A549 (cell line): Measurements from ENCODE around the gene CIAO2B. TPM values are rescaled to one million over a fixed set of nuclear protein-coding genes. Genes with fewer than 3 reads are reported as not detected.

Experiments used
- ATAC-seq, 2 experiments: fragments of 200-7000 bp in 1 of 2; fragments of >200 bp in 1 of 2; cut with Nextera tagmentation in 1 of 2; cut with Tn5 transposase in 1 of 2; 3 replicates each; pipeline versions ENCODE4 v1.8.0 to v1.9.1; 2018 to 2020; ENCODE audit warnings: mild to moderate bottlenecking in 1 of 2, moderate library complexity in 1 of 2
- CTCF ChIA-PET: fragments of 300-600 bp; sonication (Branson Sonifier 250); formaldehyde crosslinking; extraction: SDS; loops from one replicate; lab custom pipeline; 2021; ENCODE audit warnings: antibody characterized with exemption, inconsistent platforms; lab: Yijun Ruan, JAX
- POLR2A ChIA-PET: fragments of 350-600 bp; formaldehyde crosslinking; extraction: SDS; loops from one replicate; lab custom pipeline; 2021; ENCODE audit warnings: antibody characterized with exemption, inconsistent platforms; lab: Yijun Ruan, JAX
- DNase-seq, 2 experiments: peaks; one replicate each; pipeline versions ENCODE4 v3.0.0 to v3.0.0-alpha.2; 2011 to 2016; ENCODE audit warnings: low read depth in 1 of 2, low spot score in 1 of 2
- FAIRE-seq: peaks from 2 replicates; lab custom pipeline; 2011; peaks lifted over from hg19 to GRCh38; lab: Jason Lieb, UNC
- H3K27ac ChIP-seq, 2 experiments: fragments of >200 bp; sonication (Bioruptor Twin); formaldehyde crosslinking; 3 replicates each; pipeline ENCODE4 v1.5.1; 2016 to 2017
- H3K4me1 ChIP-seq: fragments of >200 bp; sonication (Bioruptor Twin); formaldehyde crosslinking; 3 replicates; pipeline ENCODE4 v1.6.1; 2016
- H3K4me2 ChIP-seq: fragments of >200 bp; sonication (Bioruptor Twin); formaldehyde crosslinking; 3 replicates; pipeline ENCODE4 v1.6.1; 2016
- H3K4me3 ChIP-seq: fragments of >200 bp; sonication (Bioruptor Twin); formaldehyde crosslinking; 3 replicates; pipeline ENCODE4 v1.5.1; 2016
- H3K9me3 ChIP-seq: fragments of >200 bp; sonication (Bioruptor Twin); formaldehyde crosslinking; 3 replicates; pipeline ENCODE4 v1.6.1; 2016
- CEBPB ChIP-seq, 2 experiments: fragments of >200 bp in 1 of 2; sonication (Bioruptor Twin) in 1 of 2; formaldehyde crosslinking in 1 of 2; IDR thresholded peaks; 2 replicates each; pipeline ENCODE4 v1.6.1; 2012 to 2016
- EHF ChIP-seq: fragments of 250-450 bp; sonication (Bioruptor Pico); IDR thresholded peaks from 2 replicates; pipeline ENCODE4 v1.5.0; 2020; ENCODE audit warnings: mild to moderate bottlenecking
- FOSL2 ChIP-seq, 2 experiments: fragments of 450-650 bp in 1 of 2; fragments of >200 bp in 1 of 2; sonication (Bioruptor Twin) in 1 of 2; formaldehyde crosslinking; IDR thresholded peaks; 2 replicates each; pipeline versions ENCODE4 v1.5.0 to v1.6.1; 2016 to 2020; ENCODE audit warnings: mild to moderate bottlenecking in 1 of 2, moderate library complexity in 1 of 2
- MYC ChIP-seq: IDR thresholded peaks from 2 replicates; pipeline ENCODE4 v1.6.1; 2012; ENCODE audit warnings: mild to moderate bottlenecking, inconsistent platforms, low read length, improper control_type of control experiment, borderline replicate concordance
- NFE2L2 ChIP-seq: fragments of 150-350 bp; conservative IDR thresholded peaks from 2 replicates; pipeline ENCODE4 v1.6.1; 2014; ENCODE audit warnings: low read length
- NPAS2 ChIP-seq: fragments of 250-450 bp; sonication (Bioruptor Pico); IDR thresholded peaks from 2 replicates; pipeline ENCODE4 v1.8.0; 2022; ENCODE audit warnings: mild to moderate bottlenecking, moderate library complexity, borderline replicate concordance
- RAD21 ChIP-seq, 2 experiments: fragments of >200 bp in 1 of 2; sonication (Bioruptor Twin) in 1 of 2; formaldehyde crosslinking in 1 of 2; IDR thresholded peaks in 1 of 2; conservative IDR thresholded peaks in 1 of 2; 2 replicates in 1 of 2; 3 replicates in 1 of 2; pipeline ENCODE4 v1.6.1; 2012 to 2018; ENCODE audit warnings: inconsistent platforms in 1 of 2
- SMC3 ChIP-seq: fragments of >200 bp; sonication (Bioruptor Twin); formaldehyde crosslinking; IDR thresholded peaks from 3 replicates; pipeline ENCODE4 v1.6.1; 2018; ENCODE audit warnings: inconsistent platforms
- ZFP36 ChIP-seq: fragments of 450-650 bp; IDR thresholded peaks from 2 replicates; pipeline ENCODE4 v1.6.1; 2014; ENCODE audit warnings: borderline replicate concordance; ENCODE audit not compliant: partially characterized antibody
- WGBS: methylation state at CpG from one replicate; pipeline ENCODE4 v1.1.6; 2017; ENCODE audit errors: missing lambda C conversion rate; 5-methylcytosine and 5-hydroxymethylcytosine counted together
- polyA plus RNA-seq, 4 experiments: library from polyadenylated mRNA; depleted of rRNA in 3 of 4; stranded (reverse); fragments of >200 nt; fragmentation: RNase III in 1 of 4; extraction: RNeasy Plus Mini Kit Qiagen cat#74134 plus additional on column Dnase treatment in 1 of 4; gene quantifications; 2 replicates in 3 of 4; 3 replicates in 1 of 4; pipeline ENCODE4 v1.2.3, GENCODE V29; 2011 to 2017
- TF ChIP-seq, protein P1 (sequence below): fragments of 150-350 bp; IDR thresholded peaks from 2 replicates; pipeline ENCODE4 v1.6.1; 2014; ENCODE audit warnings: low read depth, mild to moderate bottlenecking, low read length
- TF ChIP-seq, protein P2 (sequence below): fragments of >200 bp; sonication (Bioruptor Twin); formaldehyde crosslinking; IDR thresholded peaks from 3 replicates; pipeline ENCODE4 v1.5.1; 2016

CIAO2B gene
- polyA plus RNA-seq, 2 of the 4 experiments (the other 2 are of a cell fraction): 134 to 140 TPM

DNA sequence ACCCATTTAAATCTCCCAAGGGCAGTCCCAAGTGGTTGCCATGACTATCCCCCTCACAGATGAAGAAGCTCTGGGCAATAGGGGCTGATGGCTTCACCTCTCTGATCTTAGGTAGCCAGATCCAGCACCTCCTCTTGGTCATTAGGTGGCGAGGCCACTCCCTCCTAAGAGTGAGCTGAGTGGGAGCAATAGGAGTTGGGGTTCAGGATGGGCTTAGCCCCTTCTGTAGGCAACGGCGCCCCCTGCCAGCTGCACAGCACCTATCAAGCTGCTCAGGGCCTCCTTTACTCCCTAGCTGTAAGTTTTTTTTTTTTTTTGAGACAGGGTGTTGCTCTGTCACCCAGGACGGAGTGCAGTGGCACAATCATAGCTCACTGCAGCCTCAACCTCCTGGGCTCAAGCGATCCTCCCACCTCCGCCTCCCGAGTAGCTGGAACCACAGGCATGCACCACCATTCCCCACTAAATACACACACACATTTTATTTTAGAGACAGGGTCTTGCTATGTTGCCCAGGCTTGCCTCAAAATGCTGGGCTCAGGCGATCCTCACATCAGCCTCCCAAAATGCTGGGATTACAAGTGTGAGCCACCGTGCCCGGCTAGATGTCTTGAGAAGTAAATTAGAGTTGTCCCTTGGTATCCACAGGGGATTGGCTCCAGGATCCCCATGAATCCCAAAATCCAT is 5.4 kb downstream of the CIAO2B start:
- Histone ChIP-seq H3K4me2 (no peak overlapping the region), H3K4me3 (no peak overlapping the region), H3K9me3 (no peaks in the 10 kb centered on the region), H3K4me1 (peaks cover 38% of the 10 kb centered on the region), H3K27ac (peak overlapping the region; percentile 55 to 79; a peak in 3 of 6 replicates)
- 86% methylated on average over 10 of the region's 10 CpGs for WGBS
- CTCF ChIA-PET: interaction anchor here (0.6 to 29.9 kb wide), 6 partner anchors 12 to 243 kb away, joined by 3 to 837 read pairs (median 3); partner anchors contain the start of genes CDH16, CES3 and PDP2
- peak in 1 of 2 experiments; percentile 56 for DNase-seq
- TF ChIP-seq EHF (CRISPR knock-in tag): no peak
- TF ChIP-seq ZFP36: no peak
- TF ChIP-seq SMC3: peak; percentile 36; the same call in 1 of the 3 replicates
- peak; percentile 38 to 50; a peak in 2 of 5 replicates for TF ChIP-seq RAD21 (conservative IDR thresholded peaks at IDR 0.05 in 1 of 2, IDR thresholded peaks at IDR 0.05 in 1 of 2)
- TF ChIP-seq, protein P1, sequence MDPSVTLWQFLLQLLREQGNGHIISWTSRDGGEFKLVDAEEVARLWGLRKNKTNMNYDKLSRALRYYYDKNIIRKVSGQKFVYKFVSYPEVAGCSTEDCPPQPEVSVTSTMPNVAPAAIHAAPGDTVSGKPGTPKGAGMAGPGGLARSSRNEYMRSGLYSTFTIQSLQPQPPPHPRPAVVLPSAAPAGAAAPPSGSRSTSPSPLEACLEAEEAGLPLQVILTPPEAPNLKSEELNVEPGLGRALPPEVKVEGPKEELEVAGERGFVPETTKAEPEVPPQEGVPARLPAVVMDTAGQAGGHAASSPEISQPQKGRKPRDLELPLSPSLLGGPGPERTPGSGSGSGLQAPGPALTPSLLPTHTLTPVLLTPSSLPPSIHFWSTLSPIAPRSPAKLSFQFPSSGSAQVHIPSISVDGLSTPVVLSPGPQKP: no peak
- TF ChIP-seq, protein P2, sequence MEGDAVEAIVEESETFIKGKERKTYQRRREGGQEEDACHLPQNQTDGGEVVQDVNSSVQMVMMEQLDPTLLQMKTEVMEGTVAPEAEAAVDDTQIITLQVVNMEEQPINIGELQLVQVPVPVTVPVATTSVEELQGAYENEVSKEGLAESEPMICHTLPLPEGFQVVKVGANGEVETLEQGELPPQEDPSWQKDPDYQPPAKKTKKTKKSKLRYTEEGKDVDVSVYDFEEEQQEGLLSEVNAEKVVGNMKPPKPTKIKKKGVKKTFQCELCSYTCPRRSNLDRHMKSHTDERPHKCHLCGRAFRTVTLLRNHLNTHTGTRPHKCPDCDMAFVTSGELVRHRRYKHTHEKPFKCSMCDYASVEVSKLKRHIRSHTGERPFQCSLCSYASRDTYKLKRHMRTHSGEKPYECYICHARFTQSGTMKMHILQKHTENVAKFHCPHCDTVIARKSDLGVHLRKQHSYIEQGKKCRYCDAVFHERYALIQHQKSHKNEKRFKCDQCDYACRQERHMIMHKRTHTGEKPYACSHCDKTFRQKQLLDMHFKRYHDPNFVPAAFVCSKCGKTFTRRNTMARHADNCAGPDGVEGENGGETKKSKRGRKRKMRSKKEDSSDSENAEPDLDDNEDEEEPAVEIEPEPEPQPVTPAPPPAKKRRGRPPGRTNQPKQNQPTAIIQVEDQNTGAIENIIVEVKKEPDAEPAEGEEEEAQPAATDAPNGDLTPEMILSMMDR: peak; percentile 32; the same call in 2 of the 3 replicates
- peak in 1 of 2 experiments; percentile 44; a peak in 3 of 6 replicates for ATAC-seq
- no peak for FAIRE-seq
- POLR2A ChIA-PET: interaction anchor here (1.2 kb wide), 1 partner anchor 34 kb away, joined by 5 read pairs; no protein-coding TSS in a partner anchor

DNA sequence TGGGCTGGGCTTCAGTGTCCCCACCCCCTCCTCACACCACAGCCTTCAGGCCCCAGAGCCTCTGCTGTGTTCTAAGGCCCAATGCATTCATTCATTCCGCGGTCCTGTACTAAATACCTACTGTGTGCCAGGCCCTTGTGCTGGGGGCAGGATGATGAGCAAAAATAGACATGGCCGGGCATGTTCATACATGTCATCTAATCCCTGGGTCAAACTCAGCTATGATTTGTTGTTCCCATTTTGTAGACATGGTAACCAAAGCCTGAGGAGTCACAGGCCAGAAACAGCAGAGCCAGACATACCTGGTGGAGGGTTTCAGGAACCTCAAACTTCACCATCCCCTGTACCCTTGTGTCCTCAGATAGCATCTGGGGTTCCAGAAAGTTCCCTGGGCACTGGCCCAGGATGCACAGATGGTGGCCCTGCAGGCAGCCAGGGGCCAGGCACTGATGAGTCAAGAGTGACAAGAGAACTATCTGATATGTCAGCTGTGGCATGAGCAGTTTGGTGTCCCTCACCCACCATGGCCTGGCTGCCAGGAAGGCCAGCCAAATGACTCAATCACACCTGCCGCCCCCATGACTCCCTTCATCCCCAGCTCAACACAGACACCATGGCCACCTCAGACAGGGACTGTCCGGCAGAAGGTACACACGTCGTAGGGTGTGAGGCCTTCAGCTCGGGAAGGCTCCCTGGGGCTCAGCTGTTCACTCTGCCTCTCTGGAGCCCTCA is 6.1 kb downstream of the CIAO2B start:
- 91% methylated on average over 8 of the region's 8 CpGs for WGBS
- Histone ChIP-seq H3K9me3 (no peaks in the 10 kb centered on the region), H3K4me2 (peak overlapping the region; percentile 0; the same call in 1 of the 3 replicates), H3K27ac (peak overlapping the region; percentile 55 to 79; a peak in 5 of 6 replicates), H3K4me1 (peaks cover 35% of the 10 kb centered on the region), H3K4me3 (no peak overlapping the region)
- DNase-seq (no peak), ATAC-seq (no peak; a peak in 1 of 6 replicates)
- POLR2A ChIA-PET: interaction anchor here (1.1 to 1.2 kb wide), 2 partner anchors 33 to 48 kb away, joined by 3 to 5 read pairs; partner anchors contain the start of gene PDP2
- no peak for TF ChIP-seq CEBPB (IDR thresholded peaks at IDR 0.05)
- TF ChIP-seq NPAS2 (CRISPR knock-in tag): no peak
- TF ChIP-seq NFE2L2: no peak
- TF ChIP-seq, all 56 proteins: peak for 0
- no peak for FAIRE-seq
- CTCF ChIA-PET: interaction anchor here (0.6 to 29.9 kb wide), 8 partner anchors 18 to 226 kb away, joined by 3 to 837 read pairs (median 4); partner anchors contain the start of genes CDH16, CES3, NAE1 and PDP2

DNA sequence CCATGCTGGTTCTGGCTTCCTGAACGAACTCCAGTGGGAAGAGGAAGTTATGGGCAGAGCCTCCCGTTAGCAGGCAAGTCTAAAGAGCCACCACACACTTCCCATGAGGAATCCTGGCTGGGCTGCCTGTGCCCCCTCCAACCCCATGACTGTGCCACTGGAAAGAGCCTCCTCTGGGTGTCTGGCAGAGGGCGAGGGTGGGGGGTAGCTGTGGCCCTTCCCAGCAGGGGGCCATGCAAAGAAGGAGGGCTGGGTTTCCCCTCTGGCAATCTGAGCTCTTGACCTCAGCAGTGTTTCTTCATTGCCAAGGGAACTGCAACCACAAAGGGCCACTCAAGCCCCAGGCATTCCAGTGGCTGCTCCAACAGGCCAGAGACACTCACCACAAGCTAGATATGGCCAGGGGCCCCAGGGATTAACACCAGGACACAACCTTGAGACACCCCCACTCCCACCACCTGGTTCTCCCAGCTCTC is 7.2 kb downstream of the CIAO2B start:
- 64% methylated on average over 2 of the region's 3 CpGs for WGBS
- CTCF ChIA-PET: interaction anchor here (0.7 to 29.9 kb wide), 7 partner anchors 20 to 96 kb away, joined by 3 to 837 read pairs (median 5); partner anchors contain the start of genes CDH16, NAE1 and PDP2
- ATAC-seq (peak; percentile 46 to 66), DNase-seq (peak; percentile 52 to 79), FAIRE-seq (no peak)
- H3K4me3 ChIP-seq: no peak overlapping the region
- POLR2A ChIA-PET: interaction anchor here (1.0 to 1.1 kb wide), 2 partner anchors 28 to 47 kb away, joined by 3 read pairs; partner anchors contain the start of gene PDP2
- no peaks in the 10 kb centered on the region for H3K9me3 ChIP-seq
- H3K4me2 ChIP-seq: peak overlapping the region; percentile 25; the same call in 1 of the 3 replicates
- peak overlapping the region; percentile 55 to 79; a peak in 4 of 6 replicates for H3K27ac ChIP-seq
- TF ChIP-seq RAD21 (conservative IDR thresholded peaks at IDR 0.05 in 1 of 2, IDR thresholded peaks at IDR 0.05 in 1 of 2) (no peak), MYC (no peak), FOSL2 (IDR thresholded peaks at IDR 0.05) (no peak), FOSL2 (CRISPR knock-in tag; IDR thresholded peaks at IDR 0.05) (peak; percentile 21; the same call in 1 of the 2 replicates)
- TF ChIP-seq, all 56 proteins: peak for 1
- peaks cover 24% of the 10 kb centered on the region for H3K4me1 ChIP-seq
